Frontal cortex (tissue), 4 donors: ENCODE results near the gene ZFR2. TPM values are rescaled to one million over a fixed set of nuclear protein-coding genes. Genes with fewer than 3 reads are reported as not detected.
A peak's percentile ranks its signal among the peaks of the same experiment; 100 is the strongest.
"Not testable (repeated sequence)": the region's sequence is repeated elsewhere in the genome, so short reads cannot be mapped to it uniquely, and the experiment has no call there.

Experiments
- DNase-seq, 2 donors: peaks; one replicate each; pipeline ENCODE4 v3.0.0; 2012; ENCODE audit warnings: low spot score in 2 of 2
- FAIRE-seq: peaks from 2 replicates; lab custom pipeline; 2012; peaks lifted over from hg19 to GRCh38; lab: Jason Lieb, UNC
- small RNA-seq: library from RNA; depleted of rRNA; stranded (forward); fragments of <200 nt; gene quantifications from one replicate; pipeline ENCODE3, GENCODE V24; 2014
- total RNA-seq: library from RNA; depleted of rRNA; stranded (reverse); fragments of >200 nt; gene quantifications from one replicate; pipeline ENCODE4 v1.2.3, GENCODE V29; 2014
- donor health status: control.
- donor health status: control.
- donor health status: control.

ZFR2 gene
- total RNA-seq, 1 donor from 2014 or later = 4.1 TPM

GRCh38 chr19:3761382-3762129, 107.3 kb downstream of the ZFR2 start, which contains the start of gene APBA3:
TSS of gene APBA3 (minus strand) at chr19:3761692. CDS start at chr19:3760264, 1,428 bp downstream.
- FAIRE-seq = no peak

GRCh38 chr19:3760871-3761361, 107.9 kb downstream of the ZFR2 start:
- FAIRE-seq (no peak), DNase-seq (no peak)

More at GRCh38 chr19:3761382-3762129, 107.3 kb downstream of the ZFR2 start, which contains the start of gene APBA3:
- DNase-seq = peak; percentile 90 to 92

GRCh38 chr19:3759482-3760254, 109.2 kb downstream of the ZFR2 start:
- DNase-seq = no peak
- FAIRE-seq = no peak

- not testable (repeated sequence) for DNase-seq, FAIRE-seq
Observed at GRCh38 chr19:3758297-3758696, 110.5 kb downstream of the ZFR2 start.

- not testable (repeated sequence) for FAIRE-seq, DNase-seq
Observed at GRCh38 chr19:3757705-3758104, 111.1 kb downstream of the ZFR2 start.

Small RNA genes within 50 kb of the gene (small RNA-seq; reads per million reads assigned to genes)
- gene AC005777.1 = not detected

Other genes starting within 250 kb of the ZFR2 start
- 21.6 TPM for gene CACTIN, start 242.2 kb downstream of the ZFR2 start, total RNA-seq
- gene PIP5K1C, start 168.6 kb downstream of the ZFR2 start, total RNA-seq = 15.1 TPM
- gene TJP3, start 160.7 kb downstream of the ZFR2 start, total RNA-seq = not detected
- 12.6 TPM for gene APBA3, start 107.3 kb downstream of the ZFR2 start, total RNA-seq
- 21.6 TPM for gene MRPL54, start 106.4 kb downstream of the ZFR2 start, total RNA-seq
- under 0.01 TPM for gene RAX2, start 96.8 kb downstream of the ZFR2 start, total RNA-seq
- 15.5 TPM for gene MATK, start 82.7 kb downstream of the ZFR2 start, total RNA-seq
- 86.0 TPM for gene ATCAY, start 11.6 kb upstream of the ZFR2 start, total RNA-seq
- not detected for gene NMRK2, start 64.0 kb upstream of the ZFR2 start, total RNA-seq
- 53.4 TPM for gene DAPK3, start 102.1 kb upstream of the ZFR2 start, total RNA-seq
- 2,434 TPM for gene EEF2, start 116.4 kb upstream of the ZFR2 start, total RNA-seq
- gene PIAS4, start 138.7 kb upstream of the ZFR2 start, total RNA-seq = 22.0 TPM
- gene ZBTB7A, start 197.9 kb upstream of the ZFR2 start, total RNA-seq = 2.0 TPM